Mesodermal cell (in vitro differentiated cells): ENCODE data around the gene WDR4.
"Not testable (repeated sequence)": the region's sequence is repeated elsewhere in the genome, so short reads cannot be mapped to it uniquely, and the experiment has no call there.

Experiments used
- H3K27ac ChIP-seq: 2 replicates; pipeline ENCODE4 v1.7.0; 2013; ENCODE audit warnings: mild to moderate bottlenecking, low read depth, low read length, moderate library complexity; ENCODE audit not compliant: severe bottlenecking
- H3K36me3 ChIP-seq: 2 replicates; pipeline ENCODE4 v1.7.1; 2013; ENCODE audit warnings: mild to moderate bottlenecking, low read length, moderate library complexity; ENCODE audit not compliant: control insufficient read depth, insufficient read depth
- H3K4me1 ChIP-seq: one replicate; pipeline ENCODE4 v1.7.1; 2013; ENCODE audit warnings: mild to moderate bottlenecking, low read length; ENCODE audit not compliant: insufficient read depth, control insufficient read depth, poor library complexity, severe bottlenecking
- H3K4me3 ChIP-seq: 2 replicates; pipeline ENCODE4 v1.7.0; 2013; ENCODE audit warnings: low read length, control low read depth, mild to moderate bottlenecking; ENCODE audit not compliant: insufficient read depth, poor library complexity, severe bottlenecking; ENCODE audit errors: extremely low read depth
- H3K9me3 ChIP-seq: 2 replicates; pipeline ENCODE4 v1.7.1; 2013; ENCODE audit warnings: mild to moderate bottlenecking, low read length, moderate library complexity; ENCODE audit not compliant: control insufficient read depth
- WGBS, 2 experiments: methylation state at CpG; one replicate each; pipeline ENCODE4 v1.1.5; 2013; ENCODE audit warnings: missing lambda C conversion rate in 2 of 2; ENCODE audit not compliant: insufficient coverage in 2 of 2; 5-methylcytosine and 5-hydroxymethylcytosine counted together

Gene WDR4

GRCh38 chr21:42830456-42831455, 48.6 kb downstream of the WDR4 start:
- H3K27ac ChIP-seq: no peak overlapping the region
- no peaks in the 10 kb centered on the region for H3K4me1 ChIP-seq
- no peak overlapping the region for H3K4me3 ChIP-seq
- peaks cover 6% of the 10 kb centered on the region for H3K36me3 ChIP-seq
- 84% methylated on average over 22 to 24 of the region's 25 CpGs for WGBS, 2 experiments
- no peaks in the 10 kb centered on the region for H3K9me3 ChIP-seq

- Histone ChIP-seq H3K4me1 (no peaks in the 10 kb centered on the region), H3K36me3 (peaks cover 2% of the 10 kb centered on the region), H3K27ac (no peak overlapping the region), H3K4me3 (no peak overlapping the region), H3K9me3 (no peaks in the 10 kb centered on the region)
- WGBS, 2 experiments: 94% methylated on average over 4 of the region's 4 CpGs; no CpG with 5 or more reads in 1 of the 2 experiments
Observed at GRCh38 chr21:42829954-42830353, 49.4 kb downstream of the WDR4 start.

GRCh38 chr21:42829417-42829816, 49.9 kb downstream of the WDR4 start:
- 87 to 95% methylated on average over 8 to 9 of the region's 9 CpGs for WGBS, 2 experiments
- no peak overlapping the region for H3K27ac ChIP-seq
- no peak overlapping the region for H3K4me3 ChIP-seq
- H3K36me3 ChIP-seq: no peaks in the 10 kb centered on the region
- no peaks in the 10 kb centered on the region for H3K4me1 ChIP-seq
- H3K9me3 ChIP-seq: no peaks in the 10 kb centered on the region

GRCh38 chr21:42827588-42827987, 51.8 kb downstream of the WDR4 start:
- no peaks in the 10 kb centered on the region for H3K9me3 ChIP-seq
- 40 to 60% methylated on average over 1 of the region's 2 CpGs for WGBS, 2 experiments
- no peak overlapping the region for H3K27ac ChIP-seq
- H3K36me3 ChIP-seq: no peaks in the 10 kb centered on the region
- no peaks in the 10 kb centered on the region for H3K4me1 ChIP-seq
- no peak overlapping the region for H3K4me3 ChIP-seq

GRCh38 chr21:42820616-42821465, 58.5 kb downstream of the WDR4 start:
- Histone ChIP-seq H3K27ac (no peak overlapping the region), H3K4me1 (no peaks in the 10 kb centered on the region), H3K4me3 (no peak overlapping the region), H3K9me3 (peaks cover 2% of the 10 kb centered on the region), H3K36me3 (no peaks in the 10 kb centered on the region)
- 93 to 95% methylated on average over 6 of the region's 8 CpGs for whole genome bisulfite sequencing, 2 experiments

- Histone ChIP-seq H3K4me3 (no peak overlapping the region), H3K4me1 (no peaks in the 10 kb centered on the region), H3K36me3 (no peaks in the 10 kb centered on the region), H3K9me3 (peaks cover 5% of the 10 kb centered on the region), H3K27ac (no peak overlapping the region)
- WGBS, 2 experiments: 87 to 88% methylated on average over 4 to 5 of the region's 7 CpGs
Observed at GRCh38 chr21:42819861-42820615, 59.3 kb downstream of the WDR4 start.

GRCh38 chr21:42818328-42818749, 61.0 kb downstream of the WDR4 start:
- no peak overlapping the region for H3K4me3 ChIP-seq
- peaks cover 10% of the 10 kb centered on the region for H3K9me3 ChIP-seq
- H3K4me1 ChIP-seq: no peaks in the 10 kb centered on the region
- no peak overlapping the region for H3K27ac ChIP-seq
- 40% methylated on average over 1 of the region's 2 CpGs; no CpG with 5 or more reads in 1 of the 2 experiments for WGBS, 2 experiments
- no peaks in the 10 kb centered on the region for H3K36me3 ChIP-seq

GRCh38 chr21:42815217-42815616, 64.1 kb downstream of the WDR4 start:
- Histone ChIP-seq H3K36me3 (no peaks in the 10 kb centered on the region), H3K4me3 (no peak overlapping the region), H3K4me1 (no peaks in the 10 kb centered on the region), H3K27ac (no peak overlapping the region), H3K9me3 (peaks cover 10% of the 10 kb centered on the region)
- no CpG with 5 or more reads among the region's 1 CpG for WGBS, 2 experiments

GRCh38 chr21:42812528-42813241, 66.7 kb downstream of the WDR4 start:
- not testable (repeated sequence) for H3K36me3 ChIP-seq, H3K27ac ChIP-seq, H3K4me3 ChIP-seq, H3K9me3 ChIP-seq, H3K4me1 ChIP-seq
- WGBS, 2 experiments: 76 to 92% methylated on average over 3 of the region's 5 CpGs

GRCh38 chr21:42811960-42812359, 67.4 kb downstream of the WDR4 start:
- Histone ChIP-seq H3K27ac (no peak overlapping the region), H3K9me3 (peaks cover 10% of the 10 kb centered on the region), H3K4me3 (no peak overlapping the region), H3K4me1 (peaks cover 1% of the 10 kb centered on the region), H3K36me3 (no peaks in the 10 kb centered on the region)
- 82 to 92% methylated on average over 4 to 6 of the region's 6 CpGs for WGBS, 2 experiments
